K562 (cell line): ENCODE data around the gene CGREF1. TPM values are rescaled to one million over a fixed set of nuclear protein-coding genes. Genes with fewer than 3 reads are reported as not detected.
A peak's percentile ranks its signal among the peaks of the same experiment; 100 is the strongest.

ENCODE experiments used
- ATAC-seq: fragments of 200-7000 bp; cut with Tn5 transposase; 3 replicates; pipeline ENCODE4 v1.9.1; 2020; ENCODE audit warnings: moderate library complexity
- BruUV-seq: library from RNA; stranded (reverse); fragments of 400-500 nt; replicated peaks from 2 replicates; lab custom pipeline; 2021; lab: Mats Ljungman, UMichigan
- CTCF ChIA-PET: fragments of 300-600 bp; formaldehyde crosslinking; extraction: SDS; loops from one replicate; lab custom pipeline; 2021; ENCODE audit warnings: low intra/inter-chr PET ratio; lab: Yijun Ruan, JAX
- POLR2A ChIA-PET: fragments of 300-600, 350-650 bp; sonication (Branson Sonifier 250); formaldehyde crosslinking; extraction: SDS; loops from one replicate; lab custom pipeline; 2021; ENCODE audit warnings: antibody characterized with exemption, inconsistent platforms; lab: Yijun Ruan, JAX
- DNase-seq, 4 experiments: peaks; one replicate each; pipeline versions ENCODE4 v3.0.0 to v3.0.0-alpha.2; 2011 to 2018; ENCODE audit warnings: low spot score in 3 of 4, mixed read lengths in 3 of 4; ENCODE audit errors: extremely low read depth in 1 of 4
- FAIRE-seq: peaks from 2 replicates; lab custom pipeline; 2011; peaks lifted over from hg19 to GRCh38; lab: Jason Lieb, UNC
- H2AFZ ChIP-seq: 2 replicates; pipeline ENCODE4 v1.6.0; 2011; ENCODE audit warnings: low read depth, low read length, control low read depth, inconsistent platforms
- H3K27ac ChIP-seq: fragments of 200-600 bp; 3 replicates; pipeline ENCODE4 v1.8.0; 2011; ENCODE audit warnings: low read depth, mild to moderate bottlenecking, control low read depth, inconsistent platforms, low read length, moderate library complexity, mixed read lengths; ENCODE audit errors: extremely low read depth
- H3K27me3 ChIP-seq, 2 experiments: fragments of 300-600 bp in 1 of 2; 2 replicates in 1 of 2; 3 replicates in 1 of 2; pipeline versions ENCODE4 v1.6.0 to v1.8.0; 2011; ENCODE audit warnings: inconsistent platforms in 2 of 2, low read length in 2 of 2, mild to moderate bottlenecking in 1 of 2, mixed read lengths in 1 of 2, moderate library complexity in 1 of 2; ENCODE audit not compliant: control insufficient read depth in 2 of 2, insufficient read depth in 2 of 2
- H3K36me3 ChIP-seq: fragments of 300-600 bp; 3 replicates; pipeline ENCODE4 v1.8.0; 2011; ENCODE audit warnings: mild to moderate bottlenecking, low read length, inconsistent platforms; ENCODE audit not compliant: control insufficient read depth, insufficient read depth
- H3K4me1 ChIP-seq, 2 experiments: fragments of 200-600 bp in 1 of 2; replicated peaks in 1 of 2; 2 replicates in 1 of 2; 3 replicates in 1 of 2; pipeline versions ENCODE4 v1.5.1 to v1.8.0; 2011; ENCODE audit warnings: inconsistent platforms in 2 of 2, low read length in 2 of 2, mild to moderate bottlenecking in 1 of 2, mixed read lengths in 1 of 2, moderate library complexity in 1 of 2; ENCODE audit not compliant: control insufficient read depth in 2 of 2, insufficient read depth in 2 of 2
- H3K4me2 ChIP-seq: 2 replicates; pipeline ENCODE4 v1.6.1; 2011; ENCODE audit warnings: low read length, control low read depth, inconsistent platforms, mixed read lengths; ENCODE audit not compliant: insufficient read depth
- H3K4me3 ChIP-seq: fragments of 200-600 bp; sonication (generic), shearing (Covaris generic); 2 replicates; pipeline ENCODE4 v1.5.1; 2016; ENCODE audit warnings: control low read depth, inconsistent platforms
- H3K79me2 ChIP-seq: fragments of 200-600 bp; 3 replicates; pipeline ENCODE4 v1.8.0; 2011; ENCODE audit warnings: low read length, inconsistent platforms; ENCODE audit not compliant: control insufficient read depth, insufficient read depth
- H3K9ac ChIP-seq, 2 experiments: 2 replicates each; pipeline versions ENCODE4 v1.6.0 to v1.6.1; 2011; ENCODE audit warnings: low read depth in 2 of 2, low read length in 2 of 2, control low read depth in 1 of 2, inconsistent platforms in 1 of 2, mild to moderate bottlenecking in 1 of 2, mixed read lengths in 1 of 2; ENCODE audit not compliant: insufficient read depth in 1 of 2
- H3K9me1 ChIP-seq: one replicate; pipeline ENCODE4 v1.6.0; 2011; ENCODE audit warnings: inconsistent platforms, mild to moderate bottlenecking, low read length, moderate library complexity; ENCODE audit not compliant: control insufficient read depth, insufficient read depth
- H3K9me3 ChIP-seq: replicated peaks from 2 replicates; pipeline ENCODE4 v1.5.1; 2011; ENCODE audit warnings: low read depth, low read length, inconsistent platforms; ENCODE audit not compliant: control insufficient read depth, insufficient read depth
- H4K20me1 ChIP-seq: replicated peaks from 2 replicates; pipeline ENCODE4 v1.6.1; 2011; ENCODE audit warnings: low read length, inconsistent platforms, mixed read lengths; ENCODE audit not compliant: control insufficient read depth, insufficient read depth
- ARID1B ChIP-seq: fragments of 450-650 bp; IDR thresholded peaks from 2 replicates; pipeline ENCODE4 v1.6.1; 2016; ENCODE audit warnings: antibody characterized with exemption, mild to moderate bottlenecking, inconsistent platforms
- ASH1L ChIP-seq: fragments of 450-650 bp; IDR thresholded peaks from 2 replicates; pipeline ENCODE4 v1.6.1; 2018; ENCODE audit warnings: borderline replicate concordance, mild to moderate bottlenecking, low read depth; ENCODE audit not compliant: partially characterized antibody
- BACH1 ChIP-seq: fragments of 200-800 bp; sonication (Bioruptor generic); IDR thresholded peaks from 2 replicates; pipeline ENCODE4 v1.6.1; 2016; ENCODE audit warnings: missing genetic modification characterization, missing compliant biosample characterization
- BRCA1 ChIP-seq, 2 experiments: fragments of 450-650 bp in 1 of 2; sonication (generic) in 1 of 2; formaldehyde crosslinking in 1 of 2; IDR thresholded peaks; 2 replicates each; pipeline versions ENCODE4 v1.5.0 to v1.6.1; 2017 to 2020; ENCODE audit warnings: mild to moderate bottlenecking in 1 of 2, missing genetic modification reagents in 1 of 2
- C11orf30 ChIP-seq: fragments of 450-650 bp; IDR thresholded peaks from 2 replicates; pipeline ENCODE4 v1.6.1; 2016; ENCODE audit warnings: low read depth, mild to moderate bottlenecking
- GATAD2A ChIP-seq: fragments of 450-650 bp; IDR thresholded peaks from 2 replicates; pipeline ENCODE4 v1.6.1; 2017
- GTF2E2 ChIP-seq: fragments of 200-800 bp; sonication (Bioruptor generic); IDR thresholded peaks from 2 replicates; pipeline ENCODE4 v1.6.1; 2016; ENCODE audit warnings: missing genetic modification characterization, missing compliant biosample characterization
- KAT2B ChIP-seq: IDR thresholded peaks from one replicate; pipeline ENCODE4 v1.6.1; 2012; ENCODE audit warnings: low read depth, mild to moderate bottlenecking, control low read depth, inconsistent platforms, low read length, moderate library complexity
- KLF1 ChIP-seq: fragments of 450-650 bp; IDR thresholded peaks from 2 replicates; pipeline ENCODE4 v1.6.1; 2016; ENCODE audit warnings: missing genetic modification characterization, missing compliant biosample characterization
- MTF1 ChIP-seq: fragments of 250-450 bp; sonication (Bioruptor Pico); IDR thresholded peaks from 2 replicates; pipeline ENCODE4 v1.9.0; 2021; ENCODE audit warnings: moderate library complexity, mild to moderate bottlenecking, inconsistent platforms, borderline replicate concordance
- MXD1 ChIP-seq: fragments of 250-450 bp; sonication (Bioruptor Pico); IDR thresholded peaks from 2 replicates; pipeline ENCODE4 v1.8.0; 2021; ENCODE audit warnings: borderline replicate concordance, mild to moderate bottlenecking, moderate library complexity; ENCODE audit not compliant: poor library complexity, severe bottlenecking
- NCOA6 ChIP-seq: fragments of 450-650 bp; IDR thresholded peaks from 2 replicates; pipeline ENCODE4 v1.6.1; 2017; ENCODE audit warnings: mild to moderate bottlenecking
- PTRF ChIP-seq: fragments of 450-650 bp; IDR thresholded peaks from 2 replicates; pipeline ENCODE4 v1.6.1; 2016; ENCODE audit warnings: mild to moderate bottlenecking, missing genetic modification characterization, missing compliant biosample characterization
- TAL1 ChIP-seq: fragments of 450-650 bp; IDR thresholded peaks from 2 replicates; pipeline ENCODE4 v1.6.1; 2016; ENCODE audit warnings: mild to moderate bottlenecking
- WHSC1 ChIP-seq: IDR thresholded peaks from one replicate; pipeline ENCODE4 v1.6.1; 2012; ENCODE audit warnings: low read length, control low read depth, inconsistent platforms
- ZKSCAN1 ChIP-seq: fragments of 150-350 bp; IDR thresholded peaks from 2 replicates; pipeline ENCODE4 v1.6.1; 2016; ENCODE audit warnings: low read depth, low read length
- ZNF197 ChIP-seq: fragments of 200-800 bp; sonication (Bioruptor generic); IDR thresholded peaks from 2 replicates; pipeline ENCODE4 v1.6.1; 2016; ENCODE audit warnings: low read depth, missing genetic modification characterization, missing compliant biosample characterization
- ZNF347 ChIP-seq: fragments of 450-650 bp; formaldehyde crosslinking; IDR thresholded peaks from 2 replicates; pipeline ENCODE4 v1.4.0; 2020; ENCODE audit warnings: low read depth, mild to moderate bottlenecking, moderate library complexity
- ZNF707 ChIP-seq: fragments of 250-450 bp; sonication (Bioruptor Pico); conservative IDR thresholded peaks from 2 replicates; pipeline ENCODE4 v1.8.0; 2022; ENCODE audit warnings: inconsistent platforms, mild to moderate bottlenecking, moderate library complexity
- ZNF778 ChIP-seq: fragments of 450-650 bp; formaldehyde crosslinking; IDR thresholded peaks from 2 replicates; pipeline ENCODE4 v1.4.0; 2020; ENCODE audit warnings: mild to moderate bottlenecking, moderate library complexity
- ZSCAN32 ChIP-seq: fragments of 450-650 bp; formaldehyde crosslinking; IDR thresholded peaks from 2 replicates; pipeline ENCODE4 v1.4.0; 2020; ENCODE audit warnings: mild to moderate bottlenecking, moderate library complexity
- WGBS: fragments of 100-300 bp; shearing (Covaris generic); methylation state at CpG from one replicate; pipeline ENCODE4 v1.1.6; 2016; ENCODE audit warnings: low coverage, mixed read lengths; ENCODE audit not compliant: insufficient coverage; ENCODE audit errors: missing lambda C conversion rate; 5-methylcytosine and 5-hydroxymethylcytosine counted together
- in situ Hi-C: fragments of 300-500 bp; cut with MboI; formaldehyde crosslinking; loops from 4 replicates; pipeline ENCODE4 v1.15.0; 2018; ENCODE audit warnings: inconsistent platforms, mixed read lengths
- intact Hi-C: fragments of 100-400 bp; cut with micrococcal nuclease; formaldehyde crosslinking; loops from 2 replicates; pipeline ENCODE4 v1.14.2; 2022
- polyA plus RNA-seq, 8 experiments: library from polyadenylated mRNA; depleted of rRNA in 4 of 8; stranded (reverse) in 5 of 8; unstranded in 3 of 8; fragments of >200 nt; fragmentation: Nextera tagmentation in 2 of 8; fragmentation: Illumina TruSeq in 1 of 8; extraction: Ambion mirVana in 2 of 8; extraction: Trizol in 1 of 8; gene quantifications; 2 replicates each; pipeline versions ENCODE4 v1.2.1 to v1.2.3, GENCODE V29; 2011 to 2014; ENCODE audit warnings: inconsistent platforms in 1 of 8, missing spikeins in 1 of 8
- total RNA-seq, 7 experiments: library from RNA; depleted of rRNA in 6 of 7; stranded (reverse); fragments of >200 nt in 6 of 7; fragmentation: Illumina TruSeq in 2 of 7; extraction: Trizol in 2 of 7; gene quantifications; 2 replicates each; pipeline versions ENCODE4 v1.2.1 to v1.2.3, GENCODE V29; 2011 to 2021; ENCODE audit warnings: low replicate concordance in 1 of 7
- TF ChIP-seq, protein P1 (sequence below), 2 experiments: fragments of 200-800 bp in 1 of 2; sonication (Bioruptor generic) in 1 of 2; sonication (generic) in 1 of 2; formaldehyde crosslinking in 1 of 2; IDR thresholded peaks in 1 of 2; conservative IDR thresholded peaks in 1 of 2; 2 replicates each; pipeline versions ENCODE4 v1.5.0 to v1.6.1; 2016 to 2020; ENCODE audit warnings: missing compliant biosample characterization in 1 of 2, missing genetic modification characterization in 1 of 2, missing genetic modification reagents in 1 of 2
- TF ChIP-seq, protein P2 (sequence below): fragments of 250-450 bp; sonication (Bioruptor Pico); IDR thresholded peaks from 2 replicates; pipeline ENCODE4 v1.8.0; 2021; ENCODE audit warnings: moderate library complexity, mild to moderate bottlenecking, inconsistent platforms

CGREF1 gene
- total and polyA plus RNA-seq, 9 of the 15 experiments (the other 6 are each of a cell fraction or from before 2014, with no cell fraction given): 0.07 to 0.50 (median 0.37) TPM

DNA sequence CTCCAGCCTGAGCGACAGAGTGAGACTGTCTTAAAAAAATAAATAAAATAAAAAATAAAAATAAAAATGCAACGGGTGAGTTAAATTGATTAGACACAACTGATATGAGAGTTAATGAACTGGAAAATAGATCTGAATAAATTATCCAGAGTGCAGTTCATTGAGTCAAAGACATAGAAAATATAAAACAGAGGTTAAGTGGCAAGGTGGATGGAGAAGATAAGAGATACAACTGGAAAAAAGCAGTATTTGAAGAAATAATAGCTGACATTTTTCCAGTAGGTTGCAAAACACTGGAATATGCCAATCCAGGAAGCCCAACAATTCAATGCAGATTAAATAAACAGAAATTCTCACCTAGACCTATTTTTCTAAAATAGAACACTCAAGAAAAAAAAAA lies 10.7 kb downstream of the CGREF1 start (continued):
- no peak for TF ChIP-seq WHSC1
- peak; percentile 34 for TF ChIP-seq TAL1
- peak; percentile 68 for TF ChIP-seq ARID1B
- no peak for TF ChIP-seq ZNF778 (CRISPR knock-in tag)
- TF ChIP-seq, protein P1, sequence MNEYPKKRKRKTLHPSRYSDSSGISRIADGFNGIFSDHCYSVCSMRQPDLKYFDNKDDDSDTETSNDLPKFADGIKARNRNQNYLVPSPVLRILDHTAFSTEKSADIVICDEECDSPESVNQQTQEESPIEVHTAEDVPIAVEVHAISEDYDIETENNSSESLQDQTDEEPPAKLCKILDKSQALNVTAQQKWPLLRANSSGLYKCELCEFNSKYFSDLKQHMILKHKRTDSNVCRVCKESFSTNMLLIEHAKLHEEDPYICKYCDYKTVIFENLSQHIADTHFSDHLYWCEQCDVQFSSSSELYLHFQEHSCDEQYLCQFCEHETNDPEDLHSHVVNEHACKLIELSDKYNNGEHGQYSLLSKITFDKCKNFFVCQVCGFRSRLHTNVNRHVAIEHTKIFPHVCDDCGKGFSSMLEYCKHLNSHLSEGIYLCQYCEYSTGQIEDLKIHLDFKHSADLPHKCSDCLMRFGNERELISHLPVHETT (CRISPR knock-in tag; conservative IDR thresholded peaks at IDR 0.05 in 1 of 2, IDR thresholded peaks at IDR 0.05 in 1 of 2): no peak

- Histone ChIP-seq H2AFZ (no peak overlapping the region), H3K79me2 (no peaks in the 10 kb centered on the region), H3K36me3 (no peaks in the 10 kb centered on the region), H3K9ac (no peak overlapping the region), H3K4me3 (no peak overlapping the region), H3K4me1 (peaks cover 0 to 7% of the 10 kb centered on the region in 2 experiments; a peak in 2 of 5 replicates), H3K4me2 (no peak overlapping the region), H4K20me1 (no peaks in the 10 kb centered on the region), H3K27ac (no peak overlapping the region), H3K27me3 (no peaks in the 10 kb centered on the region), H3K9me1 (no peaks in the 10 kb centered on the region), H3K9me3 (no peaks in the 10 kb centered on the region)
- FAIRE-seq (no peak), DNase-seq (no peak), ATAC-seq (no peak)
- no TSS peak for BruUV-seq
- WGBS: 9% methylated on average over 3 of the region's 3 CpGs
- ChIA-PET CTCF (no interaction called here), POLR2A (interaction anchor here (0.6 to 1.3 kb wide), 4 partner anchors 10 to 127 kb away, joined by 3 to 4 read pairs (median 4); partner anchors contain the start of gene ABHD1)
- TF ChIP-seq ASH1L (no peak), GTF2E2 (tag) (no peak), ZKSCAN1 (no peak), ZSCAN32 (CRISPR knock-in tag) (no peak), BRCA1 (IDR thresholded peaks at IDR 0.05) (no peak), BRCA1 (CRISPR knock-in tag; IDR thresholded peaks at IDR 0.05) (no peak), KAT2B (no peak), MTF1 (CRISPR knock-in tag) (no peak), BACH1 (tag) (no peak), ZNF347 (CRISPR knock-in tag) (no peak), KLF1 (tag) (no peak), MXD1 (CRISPR knock-in tag) (no peak), GATAD2A (no peak), PTRF (tag) (no peak), NCOA6 (no peak), C11orf30 (no peak), ZNF707 (CRISPR knock-in tag) (no peak), ZNF197 (no peak)
- TF ChIP-seq, protein P2, sequence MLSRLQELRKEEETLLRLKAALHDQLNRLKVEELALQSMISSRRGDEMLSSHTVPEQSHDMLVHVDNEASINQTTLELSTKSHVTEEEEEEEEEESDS (CRISPR knock-in tag): no peak
- in situ Hi-C loops (no loop called here), intact Hi-C loops (no loop called here)
Measured at GRCh38 chr2:27105981-27106380, 12.9 kb downstream of the CGREF1 start.
